Measurements from ENCODE around the gene DTYMK. TPM values are rescaled to one million over a fixed set of nuclear protein-coding genes. Genes with fewer than 3 reads are reported as not detected.

DTYMK gene
- total RNA-seq, 1 experiment from 2014 or later = 88.1 TPM

- ChIA-PET CTCF (interaction anchor here (1.1 to 2.5 kb wide), 3 partner anchors 28 to 71 kb away, joined by 3 to 9 read pairs (median 3); partner anchors contain the start of gene ING5), POLR2A (no interaction called here)
- H3K27me3 Mint-ChIP-seq (ENCODE audit: low read depth) = peaks cover 14% of the 10 kb centered on the region
- no peaks in the 10 kb centered on the region for H3K4me1 Mint-ChIP-seq
- TF ChIP-seq ERG (CRISPR knock-in tag; IDR thresholded peaks at IDR 0.05) = no peak
- TF ChIP-seq RORB (CRISPR knock-in tag; IDR thresholded peaks at IDR 0.05) = no peak
- ATAC-seq (no peak), DNase-seq (ENCODE audit: low spot score) (no peak)
- peaks cover 6% of the 10 kb centered on the region; the same call in 1 of the 2 replicates for H3K9me3 Mint-ChIP-seq
- H3K4me3 Mint-ChIP-seq = no peak overlapping the region
- peaks cover 10% of the 10 kb centered on the region for H3K36me3 Mint-ChIP-seq
- no peak overlapping the region for H3K27ac Mint-ChIP-seq
Measured at GRCh38 chr2:241730671-241731293, 44.2 kb upstream of the DTYMK start.

DNA sequence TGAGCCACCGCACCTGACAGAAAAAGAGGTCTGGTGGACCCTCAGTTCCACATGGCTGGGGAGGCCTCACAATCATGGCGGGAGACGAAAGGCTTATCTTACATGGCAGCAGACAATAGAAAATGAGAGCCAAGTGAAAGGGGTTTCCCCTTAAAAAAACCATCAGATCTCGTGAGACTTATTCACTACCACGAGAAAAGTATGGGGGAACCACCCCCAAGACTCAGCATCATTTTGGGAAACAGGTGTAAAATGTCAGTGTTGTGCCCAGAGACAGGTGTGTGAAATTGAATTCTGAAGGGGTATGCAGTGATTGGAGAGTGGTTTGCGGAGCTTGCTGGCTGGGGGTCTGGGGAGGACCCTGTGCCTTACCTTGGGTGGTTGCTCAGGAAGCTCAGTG, 43.3 kb upstream of the DTYMK start:
- TF ChIP-seq ZNF671 (CRISPR knock-in tag; IDR thresholded peaks at IDR 0.05) = no peak
- TF ChIP-seq, protein P1, sequence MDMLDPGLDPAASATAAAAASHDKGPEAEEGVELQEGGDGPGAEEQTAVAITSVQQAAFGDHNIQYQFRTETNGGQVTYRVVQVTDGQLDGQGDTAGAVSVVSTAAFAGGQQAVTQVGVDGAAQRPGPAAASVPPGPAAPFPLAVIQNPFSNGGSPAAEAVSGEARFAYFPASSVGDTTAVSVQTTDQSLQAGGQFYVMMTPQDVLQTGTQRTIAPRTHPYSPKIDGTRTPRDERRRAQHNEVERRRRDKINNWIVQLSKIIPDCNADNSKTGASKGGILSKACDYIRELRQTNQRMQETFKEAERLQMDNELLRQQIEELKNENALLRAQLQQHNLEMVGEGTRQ (CRISPR knock-in tag; IDR thresholded peaks at IDR 0.05) = no peak
- no peak for TF ChIP-seq GABPB1 (CRISPR knock-in tag; IDR thresholded peaks at IDR 0.05)
- no peak for TF ChIP-seq FOXP1 (CRISPR knock-in tag; IDR thresholded peaks at IDR 0.05; ENCODE audit: borderline replicate concordance)
- TF ChIP-seq, protein P2, sequence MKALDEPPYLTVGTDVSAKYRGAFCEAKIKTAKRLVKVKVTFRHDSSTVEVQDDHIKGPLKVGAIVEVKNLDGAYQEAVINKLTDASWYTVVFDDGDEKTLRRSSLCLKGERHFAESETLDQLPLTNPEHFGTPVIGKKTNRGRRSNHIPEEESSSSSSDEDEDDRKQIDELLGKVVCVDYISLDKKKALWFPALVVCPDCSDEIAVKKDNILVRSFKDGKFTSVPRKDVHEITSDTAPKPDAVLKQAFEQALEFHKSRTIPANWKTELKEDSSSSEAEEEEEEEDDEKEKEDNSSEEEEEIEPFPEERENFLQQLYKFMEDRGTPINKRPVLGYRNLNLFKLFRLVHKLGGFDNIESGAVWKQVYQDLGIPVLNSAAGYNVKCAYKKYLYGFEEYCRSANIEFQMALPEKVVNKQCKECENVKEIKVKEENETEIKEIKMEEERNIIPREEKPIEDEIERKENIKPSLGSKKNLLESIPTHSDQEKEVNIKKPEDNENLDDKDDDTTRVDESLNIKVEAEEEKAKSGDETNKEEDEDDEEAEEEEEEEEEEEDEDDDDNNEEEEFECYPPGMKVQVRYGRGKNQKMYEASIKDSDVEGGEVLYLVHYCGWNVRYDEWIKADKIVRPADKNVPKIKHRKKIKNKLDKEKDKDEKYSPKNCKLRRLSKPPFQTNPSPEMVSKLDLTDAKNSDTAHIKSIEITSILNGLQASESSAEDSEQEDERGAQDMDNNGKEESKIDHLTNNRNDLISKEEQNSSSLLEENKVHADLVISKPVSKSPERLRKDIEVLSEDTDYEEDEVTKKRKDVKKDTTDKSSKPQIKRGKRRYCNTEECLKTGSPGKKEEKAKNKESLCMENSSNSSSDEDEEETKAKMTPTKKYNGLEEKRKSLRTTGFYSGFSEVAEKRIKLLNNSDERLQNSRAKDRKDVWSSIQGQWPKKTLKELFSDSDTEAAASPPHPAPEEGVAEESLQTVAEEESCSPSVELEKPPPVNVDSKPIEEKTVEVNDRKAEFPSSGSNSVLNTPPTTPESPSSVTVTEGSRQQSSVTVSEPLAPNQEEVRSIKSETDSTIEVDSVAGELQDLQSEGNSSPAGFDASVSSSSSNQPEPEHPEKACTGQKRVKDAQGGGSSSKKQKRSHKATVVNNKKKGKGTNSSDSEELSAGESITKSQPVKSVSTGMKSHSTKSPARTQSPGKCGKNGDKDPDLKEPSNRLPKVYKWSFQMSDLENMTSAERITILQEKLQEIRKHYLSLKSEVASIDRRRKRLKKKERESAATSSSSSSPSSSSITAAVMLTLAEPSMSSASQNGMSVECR (CRISPR knock-in tag; IDR thresholded peaks at IDR 0.05; ENCODE audit: borderline replicate concordance) = no peak
- TF ChIP-seq, protein P3, sequence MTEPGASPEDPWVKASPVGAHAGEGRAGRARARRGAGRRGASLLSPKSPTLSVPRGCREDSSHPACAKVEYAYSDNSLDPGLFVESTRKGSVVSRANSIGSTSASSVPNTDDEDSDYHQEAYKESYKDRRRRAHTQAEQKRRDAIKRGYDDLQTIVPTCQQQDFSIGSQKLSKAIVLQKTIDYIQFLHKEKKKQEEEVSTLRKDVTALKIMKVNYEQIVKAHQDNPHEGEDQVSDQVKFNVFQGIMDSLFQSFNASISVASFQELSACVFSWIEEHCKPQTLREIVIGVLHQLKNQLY (CRISPR knock-in tag; IDR thresholded peaks at IDR 0.05) = no peak
- TF ChIP-seq FOXK1 (CRISPR knock-in tag; IDR thresholded peaks at IDR 0.05) = no peak
- TF ChIP-seq OVOL2 (CRISPR knock-in tag; IDR thresholded peaks at IDR 0.05; ENCODE audit: borderline replicate concordance) = no peak
- TF ChIP-seq, protein P4, sequence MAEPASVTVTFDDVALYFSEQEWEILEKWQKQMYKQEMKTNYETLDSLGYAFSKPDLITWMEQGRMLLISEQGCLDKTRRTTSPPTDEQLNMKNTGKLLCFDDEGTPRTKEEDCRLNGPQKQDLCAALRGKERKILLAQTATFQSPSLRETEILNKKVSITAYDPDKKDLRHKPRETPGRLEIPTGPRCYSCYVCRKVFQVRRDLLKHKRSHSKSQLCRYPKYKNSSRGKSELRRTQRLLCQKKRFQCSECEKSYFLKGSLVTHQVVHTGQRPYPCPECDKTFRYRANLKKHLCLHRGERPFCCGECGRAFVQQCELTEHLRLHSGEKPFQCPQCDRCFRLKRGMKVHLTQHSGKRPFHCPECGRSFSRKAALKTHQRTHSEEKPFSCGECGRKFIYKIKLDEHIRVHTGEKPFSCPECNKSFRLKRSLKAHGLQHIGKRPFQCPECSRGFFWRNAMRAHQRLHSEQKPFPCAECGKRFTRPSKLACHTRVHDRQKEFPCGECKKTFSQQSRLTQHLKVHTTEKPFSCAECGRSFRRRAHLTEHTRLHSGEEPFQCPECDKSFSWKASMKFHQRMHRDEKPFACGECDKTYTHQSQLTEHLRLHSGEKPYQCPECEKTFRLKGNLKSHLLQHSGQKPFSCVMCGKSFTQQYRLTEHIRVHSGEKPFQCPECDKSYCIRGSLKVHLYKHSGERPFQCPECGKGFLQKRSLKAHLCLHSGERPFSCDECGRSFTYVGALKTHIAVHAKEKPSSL (CRISPR knock-in tag; conservative IDR thresholded peaks at IDR 0.05) = no peak
- no peak for TF ChIP-seq E2F1 (CRISPR knock-in tag; IDR thresholded peaks at IDR 0.05)
- no peak for TF ChIP-seq TEAD1 (CRISPR knock-in tag; IDR thresholded peaks at IDR 0.05)
- TF ChIP-seq SOX15 (CRISPR knock-in tag; IDR thresholded peaks at IDR 0.05) = no peak
- no peak for TF ChIP-seq MAX (CRISPR knock-in tag; IDR thresholded peaks at IDR 0.05)
- TF ChIP-seq PRDM15 (CRISPR knock-in tag; IDR thresholded peaks at IDR 0.05) = no peak
- TF ChIP-seq RELA (CRISPR knock-in tag; IDR thresholded peaks at IDR 0.05; ENCODE audit: borderline replicate concordance) = no peak
- POLR2A ChIA-PET = no interaction called here
- DNase-seq (ENCODE audit: low spot score) (no peak), ATAC-seq (no peak)
- no peak overlapping the region for H3K4me3 Mint-ChIP-seq
- H3K36me3 Mint-ChIP-seq = peaks cover 14% of the 10 kb centered on the region
- no peaks in the 10 kb centered on the region for H3K4me1 Mint-ChIP-seq
- H3K27me3 Mint-ChIP-seq (ENCODE audit: low read depth) = peaks cover 8% of the 10 kb centered on the region
- H3K9me3 Mint-ChIP-seq = peaks cover 6% of the 10 kb centered on the region; the same call in 1 of the 2 replicates
- CTCF ChIA-PET = no interaction called here
- H3K27ac Mint-ChIP-seq = no peak overlapping the region
